ENCODE results near the gene PSD2. TPM values are rescaled to one million over a fixed set of nuclear protein-coding genes. Genes with fewer than 3 reads are reported as not detected.

PSD2 gene
- under 1 TPM; 0.30 to 0.62 TPM for total RNA-seq
- polyA plus RNA-seq, result under 1 TPM in 1 of 2 donors, not detected in 1; 0.41 TPM
- long read RNA-seq, donor 1, result 0 reads
- long read RNA-seq, donor 2, result 0 reads

GRCh38 chr5:139795074-139796001 lies at the start of gene PSD2:
Gene PSD2 (plus strand): TSS chr5:139795808. CDS start chr5:139809441, 13,633 bp downstream.
- ATAC-seq (ENCODE audit: low FRiP score), result no peak
- Histone ChIP-seq H3K36me3 (ENCODE audit: control insufficient read depth in 1 of 2, insufficient read depth in 2 of 2, low read length in 1 of 2) (no peaks in the 10 kb centered on the region), H3K9me3 (ENCODE audit: control insufficient read depth, low read length) (no peaks in the 10 kb centered on the region), H3K27ac (ENCODE audit: low read depth in 1 of 2, low read length in 2 of 2) (no peak within 1 kb of the TSS), H3K27me3 (ENCODE audit: control insufficient read depth in 1 of 2, insufficient read depth in 2 of 2, low read length in 1 of 2) (no peaks in the 10 kb centered on the region), H3K4me3 (ENCODE audit: low read length in 2 of 2) (peak within 1 kb of the TSS; percentile 43 to 53), H3K4me1 (ENCODE audit: control insufficient read depth in 1 of 2, insufficient read depth in 2 of 2, low read length in 2 of 2) (no peaks in the 10 kb centered on the region)
- WGBS, 2 donors, result 4 to 6% methylated on average over 43 to 83 of the region's 83 CpGs
- DNase-seq, result peak; percentile 56 to 83
- intact Hi-C loops (cut with DNase I), result no loop called here

GRCh38 chr5:139746691-139747582 lies 48.7 kb upstream of the PSD2 start:
- ATAC-seq (ENCODE audit: low FRiP score) (no peak), DNase-seq (peak; percentile 71 to 87)
- no peaks in the 10 kb centered on the region for H3K9me3 ChIP-seq (ENCODE audit: control insufficient read depth, low read length)
- H3K4me1 ChIP-seq (ENCODE audit: control insufficient read depth in 1 of 2, insufficient read depth in 2 of 2, low read length in 2 of 2), result no peaks in the 10 kb centered on the region
- intact Hi-C loops (cut with DNase I), result loop anchor here (5.0 kb wide), 4 partner anchors 35 to 110 kb away; no protein-coding TSS in a partner anchor
- peak overlapping the region; percentile 18 to 22 for H3K4me3 ChIP-seq (ENCODE audit: low read length in 2 of 2)
- no peaks in the 10 kb centered on the region for H3K36me3 ChIP-seq (ENCODE audit: control insufficient read depth in 1 of 2, insufficient read depth in 2 of 2, low read length in 1 of 2)
- H3K27me3 ChIP-seq (ENCODE audit: control insufficient read depth in 1 of 2, insufficient read depth in 2 of 2, low read length in 1 of 2), result no peaks in the 10 kb centered on the region
- no peak overlapping the region for H3K27ac ChIP-seq (ENCODE audit: low read depth in 1 of 2, low read length in 2 of 2)
- WGBS, 2 donors, result 2% methylated on average over 40 to 44 of the region's 44 CpGs

GRCh38 chr5:139747583-139748504 lies 47.8 kb upstream of the PSD2 start:
- no peak overlapping the region for H3K27ac ChIP-seq (ENCODE audit: low read depth in 1 of 2, low read length in 2 of 2)

GRCh38 chr5:139748505-139748826 lies 47.1 kb upstream of the PSD2 start:
- H3K4me3 ChIP-seq (ENCODE audit: low read length in 2 of 2), result no peak overlapping the region
- H3K27me3 ChIP-seq (ENCODE audit: control insufficient read depth in 1 of 2, insufficient read depth in 2 of 2, low read length in 1 of 2), result no peaks in the 10 kb centered on the region
- no peaks in the 10 kb centered on the region for H3K4me1 ChIP-seq (ENCODE audit: control insufficient read depth in 1 of 2, insufficient read depth in 2 of 2, low read length in 2 of 2)
- no peak for DNase-seq
- ATAC-seq (ENCODE audit: low FRiP score), result no peak
- H3K9me3 ChIP-seq (ENCODE audit: control insufficient read depth, low read length), result no peaks in the 10 kb centered on the region
- 70 to 77% methylated on average over 27 of the region's 27 CpGs for WGBS, 2 donors
- no peaks in the 10 kb centered on the region for H3K36me3 ChIP-seq (ENCODE audit: control insufficient read depth in 1 of 2, insufficient read depth in 2 of 2, low read length in 1 of 2)
- no peak overlapping the region for H3K27ac ChIP-seq (ENCODE audit: low read depth in 1 of 2, low read length in 2 of 2)
- intact Hi-C loops (cut with DNase I), result loop anchor here (5.0 kb wide), 4 partner anchors 36 to 111 kb away; no protein-coding TSS in a partner anchor

More at GRCh38 chr5:139747583-139748504, 47.8 kb upstream of the PSD2 start:
- WGBS, 2 donors, result 5% methylated on average over 50 to 60 of the region's 60 CpGs
- Histone ChIP-seq H3K4me3 (ENCODE audit: low read length in 2 of 2) (peak overlapping the region in 1 of 2 donors; percentile 3), H3K36me3 (ENCODE audit: control insufficient read depth in 1 of 2, insufficient read depth in 2 of 2, low read length in 1 of 2) (no peaks in the 10 kb centered on the region), H3K27me3 (ENCODE audit: control insufficient read depth in 1 of 2, insufficient read depth in 2 of 2, low read length in 1 of 2) (no peaks in the 10 kb centered on the region), H3K4me1 (ENCODE audit: control insufficient read depth in 1 of 2, insufficient read depth in 2 of 2, low read length in 2 of 2) (no peaks in the 10 kb centered on the region), H3K9me3 (ENCODE audit: control insufficient read depth, low read length) (no peaks in the 10 kb centered on the region)
- intact Hi-C loops (cut with DNase I), result loop anchor here (5.0 kb wide), 4 partner anchors 36 to 111 kb away; no protein-coding TSS in a partner anchor
- peak; percentile 2 for ATAC-seq (ENCODE audit: low FRiP score)
- DNase-seq, result peak; percentile 70 to 92

- intact Hi-C loops (cut with DNase I), result loop anchor here (5.0 kb wide), 4 partner anchors 37 to 112 kb away; no protein-coding TSS in a partner anchor
- H3K27me3 ChIP-seq (ENCODE audit: control insufficient read depth in 1 of 2, insufficient read depth in 2 of 2, low read length in 1 of 2), result no peaks in the 10 kb centered on the region
- no peaks in the 10 kb centered on the region for H3K36me3 ChIP-seq (ENCODE audit: control insufficient read depth in 1 of 2, insufficient read depth in 2 of 2, low read length in 1 of 2)
- no peak for DNase-seq
- H3K9me3 ChIP-seq (ENCODE audit: control insufficient read depth, low read length), result no peaks in the 10 kb centered on the region
- H3K27ac ChIP-seq (ENCODE audit: low read depth in 1 of 2, low read length in 2 of 2), result no peak overlapping the region
- no peak overlapping the region for H3K4me3 ChIP-seq (ENCODE audit: low read length in 2 of 2)
- H3K4me1 ChIP-seq (ENCODE audit: control insufficient read depth in 1 of 2, insufficient read depth in 2 of 2, low read length in 2 of 2), result no peaks in the 10 kb centered on the region
- WGBS, 2 donors, result 93 to 94% methylated on average over 2 of the region's 2 CpGs
- ATAC-seq (ENCODE audit: low FRiP score), result no peak
These were observed 46.4 kb upstream of the PSD2 start for GRCh38 chr5:139749242-139749641.

- no peaks in the 10 kb centered on the region for H3K9me3 ChIP-seq (ENCODE audit: control insufficient read depth, low read length)
- no peak overlapping the region for H3K27ac ChIP-seq (ENCODE audit: low read depth in 1 of 2, low read length in 2 of 2)
- no peaks in the 10 kb centered on the region for H3K27me3 ChIP-seq (ENCODE audit: control insufficient read depth in 1 of 2, insufficient read depth in 2 of 2, low read length in 1 of 2)
- H3K4me3 ChIP-seq (ENCODE audit: low read length in 2 of 2), result no peak overlapping the region
- no peak for ATAC-seq (ENCODE audit: low FRiP score)
- H3K4me1 ChIP-seq (ENCODE audit: control insufficient read depth in 1 of 2, insufficient read depth in 2 of 2, low read length in 2 of 2), result no peaks in the 10 kb centered on the region
- no peaks in the 10 kb centered on the region for H3K36me3 ChIP-seq (ENCODE audit: control insufficient read depth in 1 of 2, insufficient read depth in 2 of 2, low read length in 1 of 2)
- intact Hi-C loops (cut with DNase I), result no loop called here
- DNase-seq, result no peak
- WGBS, 2 donors, result 98 to 100% methylated on average over 1 of the region's 1 CpG
These were observed 44.4 kb upstream of the PSD2 start for GRCh38 chr5:139751236-139751635.

- ATAC-seq (ENCODE audit: low FRiP score) (no peak), DNase-seq (no peak)
- Histone ChIP-seq H3K27ac (ENCODE audit: low read depth in 1 of 2, low read length in 2 of 2) (no peak overlapping the region), H3K27me3 (ENCODE audit: control insufficient read depth in 1 of 2, insufficient read depth in 2 of 2, low read length in 1 of 2) (no peaks in the 10 kb centered on the region), H3K4me1 (ENCODE audit: control insufficient read depth in 1 of 2, insufficient read depth in 2 of 2, low read length in 2 of 2) (no peaks in the 10 kb centered on the region), H3K9me3 (ENCODE audit: control insufficient read depth, low read length) (no peaks in the 10 kb centered on the region), H3K36me3 (ENCODE audit: control insufficient read depth in 1 of 2, insufficient read depth in 2 of 2, low read length in 1 of 2) (no peaks in the 10 kb centered on the region), H3K4me3 (ENCODE audit: low read length in 2 of 2) (no peak overlapping the region)
- intact Hi-C loops (cut with DNase I), result no loop called here
- 35 to 36% methylated on average over 16 of the region's 16 CpGs for WGBS, 2 donors
These were observed 42.8 kb upstream of the PSD2 start for GRCh38 chr5:139752506-139753473.
